OCI-LY7 (cell line): Measurements from ENCODE around the gene MT2A. TPM values are rescaled to one million over a fixed set of nuclear protein-coding genes. Genes with fewer than 3 reads are reported as not detected.

Experiments
- BruUV-seq: library from RNA; stranded (reverse); fragments of 400-500 nt; replicated peaks from 2 replicates; lab custom pipeline; 2021; lab: Mats Ljungman, UMichigan
- CTCF ChIA-PET: fragments of 300-600 bp; sonication (Branson Sonifier 250); formaldehyde crosslinking; loops from one replicate; lab custom pipeline; 2022; ENCODE audit warnings: antibody characterized with exemption; ENCODE audit not compliant: unreplicated experiment; lab: Charles Lee
- POLR2A ChIA-PET: fragments of 300-600 bp; sonication (Branson Sonifier 250); formaldehyde crosslinking; loops from one replicate; lab custom pipeline; 2022; ENCODE audit warnings: antibody characterized with exemption; lab: Charles Lee
- DNase-seq: peaks from one replicate; pipeline ENCODE4 v3.0.0-alpha.2; 2015; ENCODE audit warnings: low spot score
- H2AFZ ChIP-seq: fragments of 200-600 bp; sonication (generic), shearing (Covaris generic); 2 replicates; pipeline ENCODE4 v1.6.1; 2014; ENCODE audit warnings: mild to moderate bottlenecking, antibody characterized with exemption, low read length, moderate library complexity
- H3K27ac ChIP-seq: fragments of 200-600 bp; sonication (generic); 2 replicates; pipeline ENCODE4 v1.5.1; 2014; ENCODE audit warnings: mixed run types, low read depth, mild to moderate bottlenecking, moderate library complexity, low read length, inconsistent platforms; ENCODE audit not compliant: poor library complexity, severe bottlenecking
- H3K36me3 ChIP-seq: fragments of 200-600 bp; sonication (generic); 2 replicates; pipeline ENCODE4 v1.6.1; 2014; ENCODE audit warnings: mild to moderate bottlenecking, antibody characterized with exemption, low read length, moderate library complexity, mixed read lengths; ENCODE audit not compliant: insufficient read depth
- H3K4me1 ChIP-seq: fragments of 200-600 bp; sonication (generic); 2 replicates; pipeline ENCODE4 v1.5.1; 2014; ENCODE audit warnings: mild to moderate bottlenecking, low read length; ENCODE audit not compliant: insufficient read depth, poor library complexity, severe bottlenecking
- H3K4me2 ChIP-seq: fragments of 200-600 bp; sonication (generic); 2 replicates; pipeline ENCODE4 v1.6.1; 2014; ENCODE audit warnings: mild to moderate bottlenecking, low read length
- H3K4me3 ChIP-seq: fragments of 200-600 bp; sonication (generic); 2 replicates; pipeline ENCODE4 v1.5.1; 2014; ENCODE audit warnings: mild to moderate bottlenecking, low read depth, low read length; ENCODE audit not compliant: poor library complexity, severe bottlenecking
- H3K79me2 ChIP-seq: fragments of 200-600 bp; sonication (generic); 2 replicates; pipeline ENCODE4 v1.6.1; 2016; ENCODE audit warnings: low read depth, mild to moderate bottlenecking, low read length, moderate library complexity, mixed read lengths; ENCODE audit not compliant: insufficient read depth
- H3K9me2 ChIP-seq: fragments of 200-600 bp; sonication (generic); 2 replicates; pipeline ENCODE4 v1.6.1; 2016; ENCODE audit warnings: mild to moderate bottlenecking, low read length, mixed read lengths; ENCODE audit not compliant: insufficient read depth
- H3K9me3 ChIP-seq: fragments of 200-600 bp; sonication (generic); 2 replicates; pipeline ENCODE4 v1.6.1; 2014; ENCODE audit warnings: mild to moderate bottlenecking, mixed run types, low read length, mixed read lengths
- H4K20me1 ChIP-seq: fragments of 200-600 bp; sonication (generic); 2 replicates; pipeline ENCODE4 v1.6.1; 2014; ENCODE audit warnings: mild to moderate bottlenecking, antibody characterized with exemption, low read length, moderate library complexity, mixed read lengths; ENCODE audit not compliant: insufficient read depth
- EZH2phosphoT487 ChIP-seq: fragments of 200-600 bp; sonication (generic); IDR thresholded peaks from 2 replicates; pipeline ENCODE4 v1.6.1; 2018; ENCODE audit warnings: low read depth, borderline replicate concordance, mild to moderate bottlenecking, mixed run types, antibody characterized with exemption, low read length, moderate library complexity, mixed read lengths
- intact Hi-C: fragments of 100-400 bp; cut with micrococcal nuclease; formaldehyde crosslinking; loops from one replicate; pipeline ENCODE4 v1.10.0; 2022; ENCODE audit not compliant: unreplicated experiment
- total RNA-seq, 2 experiments: library from RNA; depleted of rRNA in 1 of 2; stranded (reverse); fragments of >200 nt in 1 of 2; shearing (Covaris generic) in 1 of 2; gene quantifications; 2 replicates each; pipeline ENCODE4 v1.2.3, GENCODE V29; 2014 to 2022
- TF ChIP-seq, protein P1 (sequence below): fragments of 200-600 bp; sonication (generic); conservative IDR thresholded peaks from 2 replicates; pipeline ENCODE4 v1.5.1; 2014; ENCODE audit warnings: mild to moderate bottlenecking, antibody characterized with exemption, low read length, moderate library complexity, mixed read lengths

Gene MT2A
- total RNA-seq, 2 experiments from 2014 or later, result 9.3 to 27.2 TPM

GRCh38 chr16:56606476-56607108, 1.8 kb upstream of the MT2A start:
- H2AFZ ChIP-seq, result no peak overlapping the region
- H3K4me2 ChIP-seq, result no peak overlapping the region
- TF ChIP-seq, protein P1, sequence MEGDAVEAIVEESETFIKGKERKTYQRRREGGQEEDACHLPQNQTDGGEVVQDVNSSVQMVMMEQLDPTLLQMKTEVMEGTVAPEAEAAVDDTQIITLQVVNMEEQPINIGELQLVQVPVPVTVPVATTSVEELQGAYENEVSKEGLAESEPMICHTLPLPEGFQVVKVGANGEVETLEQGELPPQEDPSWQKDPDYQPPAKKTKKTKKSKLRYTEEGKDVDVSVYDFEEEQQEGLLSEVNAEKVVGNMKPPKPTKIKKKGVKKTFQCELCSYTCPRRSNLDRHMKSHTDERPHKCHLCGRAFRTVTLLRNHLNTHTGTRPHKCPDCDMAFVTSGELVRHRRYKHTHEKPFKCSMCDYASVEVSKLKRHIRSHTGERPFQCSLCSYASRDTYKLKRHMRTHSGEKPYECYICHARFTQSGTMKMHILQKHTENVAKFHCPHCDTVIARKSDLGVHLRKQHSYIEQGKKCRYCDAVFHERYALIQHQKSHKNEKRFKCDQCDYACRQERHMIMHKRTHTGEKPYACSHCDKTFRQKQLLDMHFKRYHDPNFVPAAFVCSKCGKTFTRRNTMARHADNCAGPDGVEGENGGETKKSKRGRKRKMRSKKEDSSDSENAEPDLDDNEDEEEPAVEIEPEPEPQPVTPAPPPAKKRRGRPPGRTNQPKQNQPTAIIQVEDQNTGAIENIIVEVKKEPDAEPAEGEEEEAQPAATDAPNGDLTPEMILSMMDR, result no peak
- TF ChIP-seq EZH2phosphoT487, result no peak
- no peak for DNase-seq
- H3K4me3 ChIP-seq, result no peak overlapping the region
- H3K4me1 ChIP-seq, result peaks cover 50% of the 10 kb centered on the region
- CTCF ChIA-PET, result no interaction called here
- H3K27ac ChIP-seq, result no peak overlapping the region
- H3K9me3 ChIP-seq, result no peaks in the 10 kb centered on the region
- no TSS peak for BruUV-seq
- H4K20me1 ChIP-seq, result no peaks in the 10 kb centered on the region
- H3K9me2 ChIP-seq, result no peaks in the 10 kb centered on the region
- POLR2A ChIA-PET, result no interaction called here
- intact Hi-C loops, result no loop called here
- H3K79me2 ChIP-seq, result no peaks in the 10 kb centered on the region
- H3K36me3 ChIP-seq, result no peaks in the 10 kb centered on the region

GRCh38 chr16:56607109-56607618, 1.2 kb upstream of the MT2A start:
- intact Hi-C loops, result no loop called here
- Histone ChIP-seq H3K4me1 (peaks cover 52% of the 10 kb centered on the region), H3K9me2 (no peaks in the 10 kb centered on the region), H3K79me2 (no peaks in the 10 kb centered on the region), H2AFZ (no peak overlapping the region), H3K27ac (no peak overlapping the region), H3K4me2 (no peak overlapping the region), H3K36me3 (no peaks in the 10 kb centered on the region), H3K9me3 (no peaks in the 10 kb centered on the region), H4K20me1 (no peaks in the 10 kb centered on the region), H3K4me3 (no peak overlapping the region)
- POLR2A ChIA-PET, result no interaction called here
- BruUV-seq, result no TSS peak
- CTCF ChIA-PET, result no interaction called here
- no peak for DNase-seq
- TF ChIP-seq, protein P1, result no peak
- no peak for TF ChIP-seq EZH2phosphoT487

GRCh38 chr16:56607675-56608042, 725 bp upstream of the MT2A start:
- Histone ChIP-seq H3K4me3 (no peak overlapping the region), H3K9me3 (no peaks in the 10 kb centered on the region), H3K4me2 (peak overlapping the region; percentile 78), H3K9me2 (no peaks in the 10 kb centered on the region), H3K36me3 (no peaks in the 10 kb centered on the region), H3K4me1 (peaks cover 52% of the 10 kb centered on the region), H3K79me2 (no peaks in the 10 kb centered on the region), H2AFZ (peak overlapping the region; percentile 81), H3K27ac (no peak overlapping the region), H4K20me1 (no peaks in the 10 kb centered on the region)
- TF ChIP-seq, protein P1, result no peak
- TF ChIP-seq EZH2phosphoT487, result no peak
- DNase-seq, result no peak
- no TSS peak for BruUV-seq
- intact Hi-C loops, result no loop called here
- POLR2A ChIA-PET, result no interaction called here
- CTCF ChIA-PET, result no interaction called here
